ENCODE measurements around the gene TUBB4A.

The TUBB4A gene

GRCh38 chr19:6510618-6511017, 8.5 kb upstream of the TUBB4A start:
- TF ChIP-seq, protein P1, sequence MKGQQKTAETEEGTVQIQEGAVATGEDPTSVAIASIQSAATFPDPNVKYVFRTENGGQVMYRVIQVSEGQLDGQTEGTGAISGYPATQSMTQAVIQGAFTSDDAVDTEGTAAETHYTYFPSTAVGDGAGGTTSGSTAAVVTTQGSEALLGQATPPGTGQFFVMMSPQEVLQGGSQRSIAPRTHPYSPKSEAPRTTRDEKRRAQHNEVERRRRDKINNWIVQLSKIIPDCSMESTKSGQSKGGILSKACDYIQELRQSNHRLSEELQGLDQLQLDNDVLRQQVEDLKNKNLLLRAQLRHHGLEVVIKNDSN (IDR thresholded peaks at IDR 0.05): no peak
- TF ChIP-seq RAD21 (IDR thresholded peaks at IDR 0.05; ENCODE audit: low read depth) (no peak), NFIC (IDR thresholded peaks at IDR 0.05) (no peak), CREB1 (IDR thresholded peaks at IDR 0.05; ENCODE audit: low read depth) (no peak), YY1 (IDR thresholded peaks at IDR 0.05; ENCODE audit: low read depth) (no peak), TAF1 (IDR thresholded peaks at IDR 0.05; ENCODE audit: low read depth) (no peak), EGR1 (IDR thresholded peaks at IDR 0.05) (no peak), FOXM1 (IDR thresholded peaks at IDR 0.05; ENCODE audit: borderline replicate concordance, low read depth) (no peak), CEBPB (IDR thresholded peaks at IDR 0.05) (no peak), TCF12 (IDR thresholded peaks at IDR 0.05; ENCODE audit: low read depth) (no peak), TEAD4 (IDR thresholded peaks at IDR 0.05) (no peak)
- TF ChIP-seq, protein P2, sequence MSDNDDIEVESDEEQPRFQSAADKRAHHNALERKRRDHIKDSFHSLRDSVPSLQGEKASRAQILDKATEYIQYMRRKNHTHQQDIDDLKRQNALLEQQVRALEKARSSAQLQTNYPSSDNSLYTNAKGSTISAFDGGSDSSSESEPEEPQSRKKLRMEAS (IDR thresholded peaks at IDR 0.05): no peak
- TF ChIP-seq, protein P3, sequence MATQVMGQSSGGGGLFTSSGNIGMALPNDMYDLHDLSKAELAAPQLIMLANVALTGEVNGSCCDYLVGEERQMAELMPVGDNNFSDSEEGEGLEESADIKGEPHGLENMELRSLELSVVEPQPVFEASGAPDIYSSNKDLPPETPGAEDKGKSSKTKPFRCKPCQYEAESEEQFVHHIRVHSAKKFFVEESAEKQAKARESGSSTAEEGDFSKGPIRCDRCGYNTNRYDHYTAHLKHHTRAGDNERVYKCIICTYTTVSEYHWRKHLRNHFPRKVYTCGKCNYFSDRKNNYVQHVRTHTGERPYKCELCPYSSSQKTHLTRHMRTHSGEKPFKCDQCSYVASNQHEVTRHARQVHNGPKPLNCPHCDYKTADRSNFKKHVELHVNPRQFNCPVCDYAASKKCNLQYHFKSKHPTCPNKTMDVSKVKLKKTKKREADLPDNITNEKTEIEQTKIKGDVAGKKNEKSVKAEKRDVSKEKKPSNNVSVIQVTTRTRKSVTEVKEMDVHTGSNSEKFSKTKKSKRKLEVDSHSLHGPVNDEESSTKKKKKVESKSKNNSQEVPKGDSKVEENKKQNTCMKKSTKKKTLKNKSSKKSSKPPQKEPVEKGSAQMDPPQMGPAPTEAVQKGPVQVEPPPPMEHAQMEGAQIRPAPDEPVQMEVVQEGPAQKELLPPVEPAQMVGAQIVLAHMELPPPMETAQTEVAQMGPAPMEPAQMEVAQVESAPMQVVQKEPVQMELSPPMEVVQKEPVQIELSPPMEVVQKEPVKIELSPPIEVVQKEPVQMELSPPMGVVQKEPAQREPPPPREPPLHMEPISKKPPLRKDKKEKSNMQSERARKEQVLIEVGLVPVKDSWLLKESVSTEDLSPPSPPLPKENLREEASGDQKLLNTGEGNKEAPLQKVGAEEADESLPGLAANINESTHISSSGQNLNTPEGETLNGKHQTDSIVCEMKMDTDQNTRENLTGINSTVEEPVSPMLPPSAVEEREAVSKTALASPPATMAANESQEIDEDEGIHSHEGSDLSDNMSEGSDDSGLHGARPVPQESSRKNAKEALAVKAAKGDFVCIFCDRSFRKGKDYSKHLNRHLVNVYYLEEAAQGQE (IDR thresholded peaks at IDR 0.05; ENCODE audit: low read depth): no peak

GRCh38 chr19:6509118-6509971, 7.2 kb upstream of the TUBB4A start:
- no peak for TF ChIP-seq EP300 (IDR thresholded peaks at IDR 0.05; ENCODE audit: borderline replicate concordance)
- no peak for TF ChIP-seq CEBPB (IDR thresholded peaks at IDR 0.05)
- TF ChIP-seq TCF12 (IDR thresholded peaks at IDR 0.05; ENCODE audit: low read depth): no peak
- TF ChIP-seq, protein P3 (IDR thresholded peaks at IDR 0.05; ENCODE audit: low read depth): no peak
- TF ChIP-seq YY1 (IDR thresholded peaks at IDR 0.05; ENCODE audit: low read depth): no peak
- no peak for TF ChIP-seq TAF1 (IDR thresholded peaks at IDR 0.05; ENCODE audit: low read depth)
- TF ChIP-seq CREB1 (IDR thresholded peaks at IDR 0.05; ENCODE audit: low read depth): no peak

- TF ChIP-seq RAD21 (IDR thresholded peaks at IDR 0.05; ENCODE audit: low read depth) (no peak), TAF1 (IDR thresholded peaks at IDR 0.05; ENCODE audit: low read depth) (no peak), ZBTB7A (IDR thresholded peaks at IDR 0.05; ENCODE audit: low read depth) (no peak), EP300 (IDR thresholded peaks at IDR 0.05; ENCODE audit: borderline replicate concordance) (no peak), YY1 (IDR thresholded peaks at IDR 0.05; ENCODE audit: low read depth) (no peak), CEBPB (IDR thresholded peaks at IDR 0.05) (no peak), TEAD4 (IDR thresholded peaks at IDR 0.05) (no peak), CREB1 (IDR thresholded peaks at IDR 0.05; ENCODE audit: low read depth) (no peak), FOXM1 (IDR thresholded peaks at IDR 0.05; ENCODE audit: borderline replicate concordance, low read depth) (no peak), TCF12 (IDR thresholded peaks at IDR 0.05; ENCODE audit: low read depth) (no peak), NFIC (IDR thresholded peaks at IDR 0.05) (no peak), EGR1 (IDR thresholded peaks at IDR 0.05) (no peak)
- TF ChIP-seq, protein P3 (IDR thresholded peaks at IDR 0.05; ENCODE audit: low read depth): no peak
- TF ChIP-seq, protein P1 (IDR thresholded peaks at IDR 0.05): no peak
- TF ChIP-seq, protein P2 (IDR thresholded peaks at IDR 0.05): no peak
Measured at GRCh38 chr19:6503407-6504201, 1.5 kb upstream of the TUBB4A start.
